ENCODE results near the gene NALCN.

The NALCN gene

DNA sequence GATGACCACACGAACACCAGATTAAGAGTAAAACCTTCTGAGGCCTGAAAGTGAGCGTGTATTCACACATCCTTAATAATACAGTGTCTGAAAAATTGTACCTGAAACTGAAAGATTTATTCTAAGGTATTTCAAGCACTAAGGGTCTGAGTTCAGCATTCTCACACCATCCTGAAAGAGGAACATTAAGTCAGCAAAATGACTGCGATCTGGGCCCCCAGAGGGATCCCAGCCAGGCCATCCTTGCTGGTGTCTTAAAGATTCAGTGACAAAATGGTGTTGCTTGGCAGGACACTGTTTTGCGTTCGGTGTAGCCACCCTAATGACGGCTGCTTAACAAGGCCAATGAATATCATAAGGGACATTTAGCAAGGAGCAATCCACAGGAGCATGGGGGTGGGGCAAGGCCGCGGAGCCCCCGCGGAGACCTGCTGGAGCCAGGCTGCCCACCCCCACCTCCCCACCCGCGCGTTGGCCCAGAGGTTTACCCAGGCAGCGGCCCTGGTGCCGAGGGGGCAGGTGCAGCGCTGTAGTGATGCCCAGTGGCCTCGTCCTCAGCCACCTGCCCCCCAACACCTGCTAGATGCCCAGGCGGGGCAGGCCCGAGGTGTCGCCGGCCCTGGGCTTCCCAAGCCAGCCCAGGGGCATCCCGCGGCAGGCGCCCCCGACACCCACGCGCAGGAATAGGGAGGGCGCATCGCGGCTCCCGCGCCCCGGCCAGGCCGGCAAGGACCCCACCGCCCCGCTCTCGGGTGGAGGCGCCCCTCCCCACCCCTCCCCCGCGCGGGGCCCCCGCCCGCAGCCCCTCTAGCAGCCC is 742 bp downstream of the NALCN start:
- DNase-seq (ENCODE audit: extremely low read depth in 1 of 2, low read depth in 1 of 2) = no peak

DNA sequence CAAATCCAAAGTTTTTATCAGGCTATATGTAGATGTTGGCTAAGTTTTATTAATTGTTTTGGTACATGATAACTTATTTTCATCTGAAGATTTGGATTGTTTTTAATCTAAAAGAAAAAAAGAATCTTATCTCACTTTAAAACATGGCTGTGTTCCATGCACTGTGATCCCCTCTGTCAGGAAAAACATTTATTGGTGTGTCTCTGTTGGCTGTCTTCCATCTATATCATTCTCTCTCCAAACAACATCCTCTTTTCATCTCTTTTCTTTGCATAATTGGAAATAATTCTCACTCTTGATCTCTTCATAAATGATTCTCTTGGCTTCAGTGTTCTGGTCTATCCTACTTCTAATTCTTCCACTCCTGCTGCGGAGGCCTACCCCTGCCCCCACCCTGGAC is 4.2 kb downstream of the NALCN start:
- DNase-seq (ENCODE audit: extremely low read depth in 1 of 2, low read depth in 1 of 2) = no peak

DNA sequence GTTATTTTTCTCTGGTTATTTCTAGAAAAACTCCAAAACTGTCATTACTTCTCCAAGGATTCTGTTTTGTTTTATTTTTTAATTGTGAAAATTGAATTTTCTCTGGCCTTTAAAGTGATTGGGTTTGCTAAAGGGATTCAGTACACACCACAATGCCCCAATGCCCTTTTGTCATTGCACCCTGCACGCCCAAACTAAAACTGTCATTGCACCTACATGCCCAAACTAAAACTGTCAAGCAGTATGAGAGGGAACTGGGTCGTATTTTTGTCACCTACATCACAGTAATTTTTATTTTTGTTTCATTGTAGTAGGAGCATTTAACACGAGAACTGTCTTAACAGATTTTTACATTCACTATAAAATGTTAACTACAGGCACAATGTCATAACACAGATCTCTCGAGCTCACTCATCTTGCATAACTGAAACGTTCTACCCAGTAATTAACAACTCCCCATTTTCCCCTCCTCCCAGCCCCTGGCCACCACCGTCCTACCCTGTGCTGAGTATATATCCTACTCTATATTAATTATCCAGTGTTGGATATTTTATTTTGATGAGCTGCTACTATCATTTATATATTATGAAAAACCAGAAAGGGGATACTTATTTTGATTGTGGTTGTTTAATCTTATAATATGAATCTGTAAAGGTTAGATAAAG is 7.2 kb downstream of the NALCN start:
- no peak for DNase-seq (ENCODE audit: extremely low read depth in 1 of 2, low read depth in 1 of 2)

DNA sequence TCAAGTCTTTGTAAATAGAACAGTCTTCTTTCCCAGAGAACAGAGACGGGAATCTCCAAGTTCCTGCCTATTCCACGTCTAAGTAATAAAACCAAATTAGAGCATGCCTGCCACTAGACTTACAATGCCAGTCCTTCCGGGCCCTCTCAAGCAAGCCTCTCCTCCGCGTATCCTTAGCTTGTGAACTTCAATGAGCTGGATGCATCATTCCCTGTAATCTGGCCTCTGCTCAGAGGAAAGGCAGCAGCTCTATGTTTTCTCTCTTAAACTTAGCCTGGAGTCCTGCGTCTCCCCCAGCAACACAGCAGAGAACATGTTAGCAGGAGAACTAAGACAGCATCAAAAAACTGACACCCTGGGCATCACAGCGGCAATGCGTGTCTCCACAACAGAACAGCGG is 8.2 kb downstream of the NALCN start:
- no peak for DNase-seq (ENCODE audit: extremely low read depth in 1 of 2, low read depth in 1 of 2)

DNA sequence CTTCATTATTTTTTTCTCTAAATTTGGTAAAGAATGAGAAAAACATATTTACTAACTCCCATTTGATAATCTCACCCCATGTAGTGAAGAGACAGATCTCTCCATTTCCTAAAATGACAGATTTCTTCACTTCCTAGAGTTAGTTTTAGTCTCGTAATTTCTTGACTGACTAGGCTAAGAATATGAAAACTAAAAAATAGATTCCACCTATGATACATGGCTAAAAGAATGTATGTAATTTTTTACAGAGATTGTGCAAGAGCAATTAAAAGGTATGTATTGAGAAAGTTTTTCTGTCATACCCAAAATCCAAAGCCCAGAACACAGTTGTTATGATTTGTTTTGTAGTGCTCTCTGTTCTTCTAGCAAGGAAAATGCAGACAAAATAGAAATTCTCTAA is 9.5 kb downstream of the NALCN start:
- no peak for DNase-seq (ENCODE audit: extremely low read depth in 1 of 2, low read depth in 1 of 2)

DNA sequence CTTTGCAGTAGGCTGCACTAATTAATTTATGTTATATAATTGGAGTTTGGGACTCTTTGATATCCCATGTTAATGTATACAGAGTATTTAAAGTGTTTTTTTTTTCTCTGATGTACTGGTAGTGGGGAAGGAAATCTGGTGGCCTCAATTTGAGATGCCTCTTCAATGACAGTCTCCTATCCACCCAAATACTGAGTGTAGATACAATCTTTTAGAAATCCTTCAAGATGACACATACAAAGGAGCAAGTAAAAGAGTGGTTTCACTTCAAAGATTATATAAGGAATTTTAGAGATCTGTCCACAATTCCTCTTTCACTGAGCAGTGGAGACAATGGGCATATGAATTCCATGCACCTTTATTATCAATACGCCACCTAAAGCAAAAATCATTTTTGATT is 15.1 kb downstream of the NALCN start:
- DNase-seq (ENCODE audit: extremely low read depth in 1 of 2, low read depth in 1 of 2) = no peak

DNA sequence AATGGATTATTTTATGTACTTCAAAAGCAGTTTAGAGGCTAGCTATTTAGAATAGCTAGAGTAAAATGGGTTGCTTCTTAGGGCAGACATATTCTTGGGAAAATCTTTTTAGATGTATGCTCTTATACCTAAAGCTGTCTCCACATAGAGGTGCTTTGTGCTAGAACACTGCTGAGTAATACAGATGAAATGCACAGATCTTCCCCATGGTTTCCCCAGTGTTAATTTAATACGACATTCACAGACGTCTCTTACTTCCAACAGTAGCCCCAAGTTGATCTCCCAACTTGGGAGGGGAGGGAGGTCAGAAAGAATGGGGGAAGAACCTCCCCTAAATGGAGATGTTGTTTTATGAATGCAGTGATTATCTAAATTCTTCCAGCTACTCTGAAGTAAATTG is 16.9 kb downstream of the NALCN start:
- no peak for DNase-seq (ENCODE audit: extremely low read depth in 1 of 2, low read depth in 1 of 2)

DNA sequence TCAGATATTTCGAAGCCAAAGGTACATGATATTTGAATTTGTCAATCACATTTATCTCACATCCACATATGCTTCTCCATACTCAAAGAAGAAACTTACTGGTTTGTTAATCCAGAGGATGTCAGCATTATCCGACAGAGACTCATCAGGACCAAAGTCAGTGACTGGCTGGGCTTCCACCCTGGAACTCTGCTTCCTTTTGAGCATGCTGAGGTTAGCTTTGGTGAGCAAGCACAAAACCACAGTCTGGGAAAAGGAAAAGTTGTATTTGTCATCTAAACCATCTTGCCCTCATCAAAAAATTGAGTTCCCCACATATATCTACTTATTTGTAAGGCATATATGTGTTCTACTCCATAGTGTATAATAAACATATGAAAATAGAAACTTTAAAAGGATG is 17.4 kb downstream of the NALCN start:
- no peak for DNase-seq (ENCODE audit: extremely low read depth in 1 of 2, low read depth in 1 of 2)

DNA sequence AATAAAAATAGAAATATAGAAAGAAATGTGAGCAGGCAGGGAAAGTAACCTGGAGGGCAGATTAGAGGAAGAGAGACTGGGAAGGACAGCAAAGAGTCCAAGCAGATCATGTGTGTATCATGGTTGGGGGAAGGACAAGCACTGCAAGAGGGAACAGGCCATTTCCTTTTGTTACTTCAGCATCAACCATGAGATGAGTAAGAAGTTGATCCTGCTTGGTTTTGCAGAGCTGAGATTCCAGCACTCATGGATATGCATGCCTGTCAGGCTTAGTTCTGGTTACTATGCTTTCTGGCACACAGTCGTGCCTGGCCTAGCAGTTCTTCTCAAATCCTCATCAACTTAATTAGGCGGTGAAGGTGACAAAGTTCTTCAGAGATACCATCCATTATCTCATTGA is 18.1 kb downstream of the NALCN start:
- no peak for DNase-seq (ENCODE audit: extremely low read depth in 1 of 2, low read depth in 1 of 2)

DNA sequence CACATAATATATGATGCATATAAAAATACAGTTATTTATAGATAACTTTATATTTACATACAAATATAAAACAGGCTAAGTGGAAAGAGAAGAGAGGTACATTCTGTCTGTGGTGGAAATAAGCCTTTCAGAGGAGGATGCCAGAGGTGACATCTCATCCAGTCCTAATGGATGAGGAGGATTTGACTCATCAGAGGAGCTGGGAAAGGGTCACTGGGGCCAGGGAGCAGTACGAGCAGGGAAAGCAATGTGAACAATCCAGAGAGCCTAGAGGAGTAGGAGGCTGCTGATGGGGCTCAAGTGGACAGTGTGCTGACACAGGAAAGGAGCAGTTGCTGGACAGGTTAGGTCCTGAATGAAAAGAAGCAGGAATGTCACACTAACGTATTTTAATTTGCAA is 18.6 kb downstream of the NALCN start:
- DNase-seq (ENCODE audit: extremely low read depth in 1 of 2, low read depth in 1 of 2) = no peak

DNA sequence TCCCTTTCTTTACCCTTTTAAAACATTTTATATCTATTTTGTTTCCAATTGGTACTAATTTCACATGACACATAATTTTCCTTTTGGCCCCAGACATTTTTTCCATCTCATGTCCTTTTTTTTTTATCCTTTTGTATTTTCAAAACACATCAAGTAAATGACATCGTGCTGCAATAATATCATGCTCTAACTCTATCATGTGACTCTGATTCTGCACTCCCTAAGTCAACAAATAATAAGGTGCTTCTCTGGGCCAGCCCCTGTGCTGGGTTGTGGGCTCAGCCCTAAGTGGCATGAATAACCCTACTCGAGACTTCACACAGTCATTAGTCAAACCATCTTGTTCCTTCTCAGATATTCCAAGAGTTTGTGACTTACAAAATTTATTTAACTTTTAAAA is 21.7 kb downstream of the NALCN start:
- DNase-seq (ENCODE audit: extremely low read depth in 1 of 2, low read depth in 1 of 2) = no peak

DNA sequence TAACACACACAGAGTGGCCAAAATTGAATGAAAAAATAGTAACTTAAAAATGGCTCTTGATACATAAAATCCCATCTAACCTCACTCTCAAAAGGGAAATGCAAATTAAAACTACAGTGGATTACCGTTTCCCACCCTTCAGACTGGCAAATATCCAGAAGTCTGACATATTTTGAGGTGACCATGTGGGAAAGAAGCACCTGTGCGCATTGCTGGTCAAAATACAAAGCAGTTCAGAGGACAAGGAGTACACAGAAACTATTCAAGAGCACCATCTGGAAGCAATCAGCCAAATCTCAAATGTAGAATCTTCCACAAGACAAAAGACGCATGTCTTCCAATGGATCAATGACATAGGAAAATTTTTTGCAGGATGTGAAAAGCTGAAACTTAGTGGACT is 23.2 kb downstream of the NALCN start:
- no peak for DNase-seq (ENCODE audit: extremely low read depth in 1 of 2, low read depth in 1 of 2)

DNA sequence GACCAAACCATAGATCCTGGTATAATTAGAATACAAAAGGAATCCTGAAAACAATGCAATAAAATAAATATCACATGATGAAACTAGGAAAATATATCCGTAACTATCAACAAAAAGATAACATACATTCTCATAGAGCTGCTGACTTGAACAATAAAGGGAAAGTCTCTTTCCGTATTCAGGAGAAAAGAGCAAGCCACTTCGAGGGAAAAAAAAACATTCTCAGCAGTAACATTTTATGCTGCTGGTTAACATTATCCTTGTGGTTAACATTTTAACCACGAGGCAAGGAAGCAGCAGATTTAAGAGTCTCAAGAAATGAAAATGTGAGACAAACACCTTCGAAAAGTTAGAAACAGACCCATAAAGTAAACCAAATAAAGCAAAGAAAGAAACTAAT is 25.8 kb downstream of the NALCN start:
- no peak for DNase-seq (ENCODE audit: extremely low read depth in 1 of 2, low read depth in 1 of 2)

DNA sequence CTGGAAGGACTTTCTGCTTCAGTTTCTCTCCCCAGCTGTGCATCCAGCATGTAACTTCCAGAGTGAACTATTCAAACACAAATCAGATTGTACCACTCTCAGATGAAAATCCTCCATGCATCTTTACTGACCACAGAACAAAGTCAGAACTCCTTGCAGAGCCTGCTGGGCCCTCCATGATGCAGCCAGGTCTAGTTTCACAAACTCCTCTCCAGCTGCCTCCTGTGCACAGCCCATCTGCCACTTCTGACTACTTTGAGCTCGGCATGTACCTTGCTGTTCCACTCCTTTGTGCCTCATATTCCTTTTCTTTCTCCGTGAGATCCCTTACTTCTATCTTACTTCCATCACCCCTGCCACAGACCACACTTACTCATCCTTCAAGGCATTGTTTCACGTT is 31.4 kb downstream of the NALCN start:
- DNase-seq (ENCODE audit: extremely low read depth in 1 of 2, low read depth in 1 of 2) = no peak

DNA sequence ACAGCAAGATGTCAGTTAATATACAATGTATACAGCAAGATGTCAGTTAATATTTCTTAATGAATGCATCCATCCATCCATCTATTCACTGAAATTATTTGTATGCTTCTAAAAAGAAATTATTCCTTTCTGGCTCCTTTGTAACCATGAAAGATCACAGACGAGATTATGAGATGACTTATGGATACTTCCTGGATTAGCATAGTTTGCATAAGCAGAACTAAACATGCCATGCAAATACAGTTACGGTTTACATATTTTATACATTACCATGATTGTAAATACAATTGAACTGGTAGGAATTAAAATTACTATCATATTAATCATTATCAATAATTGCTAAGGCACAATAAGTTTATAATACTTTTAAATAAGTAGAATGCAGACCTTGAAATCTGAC is 32.7 kb downstream of the NALCN start:
- DNase-seq (ENCODE audit: extremely low read depth in 1 of 2, low read depth in 1 of 2) = no peak

DNA sequence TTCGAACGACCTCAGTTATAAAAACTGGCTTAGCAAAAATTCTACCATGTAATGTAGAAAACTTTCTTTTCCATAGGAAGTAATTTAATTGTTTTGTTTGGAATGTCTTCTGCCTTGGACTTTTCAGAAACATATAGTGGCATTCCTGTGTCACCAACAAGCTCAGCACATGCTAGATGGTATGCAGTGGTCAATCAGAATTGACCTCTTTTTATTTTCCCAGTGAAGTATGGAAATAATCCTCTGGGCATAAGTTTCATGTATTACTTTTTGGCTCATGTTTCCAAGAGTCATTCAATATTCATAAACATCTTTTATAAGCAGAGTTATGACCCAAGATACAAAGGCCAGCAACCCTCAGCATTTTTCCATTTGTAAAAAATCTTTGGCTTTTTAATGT is 33.6 kb downstream of the NALCN start:
- DNase-seq (ENCODE audit: extremely low read depth in 1 of 2, low read depth in 1 of 2) = no peak

DNA sequence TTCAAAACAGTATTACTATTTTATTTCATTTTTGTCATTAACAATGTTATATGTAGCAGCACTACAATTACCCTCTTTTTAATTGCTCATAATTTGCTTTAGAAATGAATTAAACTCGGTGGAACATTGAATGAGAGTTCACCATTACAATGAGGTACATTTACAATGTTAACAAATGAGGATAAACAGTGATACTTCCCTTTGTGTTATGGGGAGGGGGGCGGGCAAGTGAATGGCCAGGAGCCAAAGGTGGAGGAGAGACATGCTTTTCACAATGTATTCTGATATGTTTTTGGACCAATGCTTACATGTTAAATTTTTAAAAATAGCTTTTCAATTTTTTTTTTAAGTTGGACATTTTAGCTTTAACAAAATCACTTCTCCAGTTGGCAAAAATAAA is 34.2 kb downstream of the NALCN start:
- no peak for DNase-seq (ENCODE audit: extremely low read depth in 1 of 2, low read depth in 1 of 2)

DNA sequence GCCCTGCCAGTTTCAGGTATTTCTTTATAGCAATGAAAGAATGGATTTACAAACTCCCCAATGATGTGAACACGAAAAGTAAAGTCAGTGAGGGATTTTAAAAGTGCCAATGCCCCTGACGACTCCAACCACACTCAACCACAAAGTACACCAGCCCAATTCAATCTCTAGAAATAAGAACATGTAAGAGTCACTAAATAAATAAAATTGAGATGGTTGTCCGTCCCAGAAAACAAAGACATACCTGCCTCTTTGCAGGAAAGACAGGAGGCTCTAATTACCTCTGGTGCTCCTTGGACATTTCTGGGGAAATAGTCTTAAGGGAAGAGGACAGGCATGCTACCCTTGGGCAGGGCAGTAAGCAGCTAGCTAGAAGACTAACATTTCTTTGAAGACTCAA is 55.8 kb downstream of the NALCN start:
- no peak for DNase-seq (ENCODE audit: extremely low read depth in 1 of 2, low read depth in 1 of 2)

DNA sequence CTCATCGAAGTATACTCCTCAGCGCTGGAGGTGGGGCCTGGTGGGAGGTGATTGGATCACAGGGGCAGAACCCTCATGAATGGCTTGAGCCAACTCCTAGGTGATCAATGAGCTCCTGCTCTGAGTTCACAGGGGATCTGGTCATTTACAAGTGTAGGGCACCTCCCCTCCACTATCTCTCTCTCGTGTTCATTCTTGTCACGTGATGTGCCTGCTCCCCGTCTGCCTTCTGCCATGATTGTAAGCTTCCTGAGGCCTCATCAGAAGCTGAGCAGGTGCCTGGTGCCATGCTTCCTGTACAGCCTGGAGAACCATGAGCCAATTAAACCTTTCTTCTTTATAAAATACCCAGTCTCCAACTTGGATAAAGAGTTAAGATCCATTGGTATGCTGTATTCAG is 61.4 kb downstream of the NALCN start:
- DNase-seq (ENCODE audit: extremely low read depth in 1 of 2, low read depth in 1 of 2) = no peak

DNA sequence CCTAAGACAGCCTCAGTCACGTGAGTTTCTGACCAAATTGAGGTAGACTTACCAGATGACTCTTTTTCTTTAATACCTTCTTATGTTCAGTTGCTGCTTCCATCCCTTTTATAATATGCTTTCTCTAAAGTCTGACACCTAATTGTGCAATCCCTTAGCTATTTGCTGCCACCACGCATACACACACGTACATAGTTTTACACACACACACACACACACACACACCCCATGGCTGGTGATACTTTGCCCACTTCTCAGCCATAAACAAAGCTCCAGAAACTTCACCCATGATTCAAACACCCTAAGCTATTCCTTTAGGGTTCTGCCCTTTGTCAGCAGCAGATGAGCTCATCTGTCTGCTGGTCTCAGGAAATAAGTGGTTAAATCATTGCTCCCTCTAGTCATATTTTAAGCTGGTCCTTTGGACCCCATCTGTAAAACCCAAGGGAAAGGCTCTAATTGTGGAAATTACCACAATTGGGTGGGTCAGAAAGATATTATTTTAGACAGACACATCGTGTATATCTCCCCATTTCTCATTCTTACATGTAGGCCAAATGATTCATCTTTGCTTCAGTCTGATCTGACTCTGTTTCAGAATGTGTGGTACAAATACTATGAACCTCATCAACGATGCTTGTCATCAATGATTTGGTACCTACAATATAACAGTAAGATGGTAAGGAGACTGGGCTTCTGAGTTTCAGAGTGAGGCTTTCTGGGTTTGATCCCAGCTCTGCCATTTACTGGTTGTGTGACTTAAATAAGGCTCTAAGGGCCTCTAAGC is 69.2 kb downstream of the NALCN start:
- no peak for DNase-seq (ENCODE audit: extremely low read depth in 1 of 2, low read depth in 1 of 2)

DNA sequence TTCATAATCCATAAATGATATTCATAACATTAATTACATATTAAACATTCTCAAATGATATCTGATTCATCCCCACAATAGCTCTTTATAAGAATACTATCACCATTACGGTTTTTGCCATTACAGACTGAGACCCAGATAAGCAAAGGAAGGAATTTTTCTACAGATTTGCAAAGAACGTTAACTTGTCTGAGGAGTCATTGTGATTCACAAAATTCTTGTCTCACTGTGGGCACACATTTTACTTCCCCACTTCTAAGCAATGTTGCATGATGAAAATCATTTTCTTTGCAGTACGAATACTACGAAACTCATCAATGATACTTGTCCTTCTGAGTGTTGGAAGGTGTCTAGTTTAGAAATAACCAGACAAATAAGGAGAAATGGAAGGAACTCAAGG is 70.1 kb downstream of the NALCN start:
- DNase-seq (ENCODE audit: extremely low read depth in 1 of 2, low read depth in 1 of 2) = no peak
